ENCODE results near the gene BPIFA1. TPM values are rescaled to one million over a fixed set of nuclear protein-coding genes. Genes with fewer than 3 reads are reported as not detected.

Gene BPIFA1
- total RNA-seq, 4 donors from 2014 or later: not detected

DNA sequence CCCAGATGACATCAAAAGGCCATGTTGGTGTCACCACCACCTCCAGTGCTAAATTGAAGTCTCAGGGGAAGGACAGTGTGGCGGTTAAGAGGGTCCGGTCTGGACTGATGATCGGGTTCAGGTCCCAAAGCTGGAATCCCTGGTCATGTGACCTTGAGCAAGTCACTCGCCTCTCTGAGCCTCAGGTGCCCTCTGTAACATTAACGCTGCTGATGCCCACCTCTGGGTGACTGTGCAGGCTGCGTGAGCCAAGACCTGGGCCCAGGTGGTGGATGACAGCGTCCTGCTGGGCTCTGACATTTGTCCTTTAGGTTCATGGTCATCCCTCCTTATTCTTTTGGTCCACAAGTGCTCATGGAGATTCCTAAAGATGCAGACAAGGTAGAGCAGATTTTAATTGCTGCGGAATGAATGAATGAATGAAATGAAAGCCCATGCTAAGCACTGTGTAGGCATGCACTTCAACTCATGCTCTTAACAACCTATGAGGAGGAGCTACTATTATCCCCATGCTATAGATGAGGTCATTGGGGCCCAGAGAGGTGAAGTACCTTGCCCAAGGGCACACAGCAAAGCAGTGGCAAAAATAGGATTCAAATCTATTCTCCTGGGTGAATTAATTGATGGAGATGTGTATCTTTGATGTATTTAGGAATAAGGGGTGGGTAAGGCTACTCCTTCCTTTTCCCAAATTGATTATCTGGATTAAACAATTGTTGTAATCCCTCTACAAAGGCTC is 46.6 kb downstream of the BPIFA1 start:
- Histone ChIP-seq H3K4me3 (no peak overlapping the region), H3K36me3 (no peaks in the 10 kb centered on the region), H3K27me3 (no peaks in the 10 kb centered on the region), H3K27ac (no peak overlapping the region), H3K4me1 (peaks cover 0 to 15% (median 0%) of the 10 kb centered on the region in 4 donors), H3K9me3 (peaks cover 0 to under 1% (median 0%) of the 10 kb centered on the region in 4 donors)
- WGBS, 2 donors: 85 to 87% methylated on average over 8 of the region's 8 CpGs
- no peak for DNase-seq (ENCODE audit: low spot score in 2 of 2)
- TF ChIP-seq POLR2A (IDR thresholded peaks at IDR 0.05) (no peak), EP300 (IDR thresholded peaks at IDR 0.05) (no peak)
- TF ChIP-seq, protein P1, sequence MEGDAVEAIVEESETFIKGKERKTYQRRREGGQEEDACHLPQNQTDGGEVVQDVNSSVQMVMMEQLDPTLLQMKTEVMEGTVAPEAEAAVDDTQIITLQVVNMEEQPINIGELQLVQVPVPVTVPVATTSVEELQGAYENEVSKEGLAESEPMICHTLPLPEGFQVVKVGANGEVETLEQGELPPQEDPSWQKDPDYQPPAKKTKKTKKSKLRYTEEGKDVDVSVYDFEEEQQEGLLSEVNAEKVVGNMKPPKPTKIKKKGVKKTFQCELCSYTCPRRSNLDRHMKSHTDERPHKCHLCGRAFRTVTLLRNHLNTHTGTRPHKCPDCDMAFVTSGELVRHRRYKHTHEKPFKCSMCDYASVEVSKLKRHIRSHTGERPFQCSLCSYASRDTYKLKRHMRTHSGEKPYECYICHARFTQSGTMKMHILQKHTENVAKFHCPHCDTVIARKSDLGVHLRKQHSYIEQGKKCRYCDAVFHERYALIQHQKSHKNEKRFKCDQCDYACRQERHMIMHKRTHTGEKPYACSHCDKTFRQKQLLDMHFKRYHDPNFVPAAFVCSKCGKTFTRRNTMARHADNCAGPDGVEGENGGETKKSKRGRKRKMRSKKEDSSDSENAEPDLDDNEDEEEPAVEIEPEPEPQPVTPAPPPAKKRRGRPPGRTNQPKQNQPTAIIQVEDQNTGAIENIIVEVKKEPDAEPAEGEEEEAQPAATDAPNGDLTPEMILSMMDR (IDR thresholded peaks at IDR 0.05): no peak

DNA sequence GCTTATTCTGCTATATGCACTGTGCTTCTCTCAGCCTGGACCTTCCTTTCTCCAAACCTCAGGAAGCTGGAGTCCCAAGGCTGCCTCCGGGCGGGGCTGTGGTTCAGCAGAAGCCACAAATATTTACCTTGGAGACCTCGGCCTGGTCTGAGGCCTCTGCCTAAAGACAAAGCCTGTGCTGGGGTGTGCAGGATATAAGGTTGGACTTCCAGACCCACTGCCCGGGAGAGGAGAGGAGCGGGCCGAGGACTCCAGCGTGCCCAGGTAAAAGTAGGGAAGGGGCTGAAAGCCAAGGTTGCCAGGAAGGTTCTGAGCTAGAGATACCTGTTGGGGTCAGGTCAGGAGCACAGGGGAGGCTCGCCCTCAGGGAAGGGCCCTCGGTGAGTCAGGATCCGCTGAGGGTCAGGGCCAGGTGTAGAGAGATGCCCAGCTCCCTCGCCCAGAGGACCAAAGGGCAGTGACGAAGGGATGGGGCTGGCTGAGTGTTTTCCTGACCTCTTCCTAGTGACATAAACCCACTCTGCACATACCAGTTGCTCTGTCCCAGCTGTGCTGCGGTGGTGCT is 47.3 kb downstream of the BPIFA1 start, which contains the start of gene BPIFB1:
BPIFB1 (plus strand) TSS at position 224 of the 565 bp plus-strand sequence. CDS start 2,860 bp downstream, outside the sequence.
- H3K27me3 ChIP-seq: no peaks in the 10 kb centered on the region
- WGBS, 2 donors: 81 to 87% methylated on average over 12 to 13 of the region's 13 CpGs

DNA sequence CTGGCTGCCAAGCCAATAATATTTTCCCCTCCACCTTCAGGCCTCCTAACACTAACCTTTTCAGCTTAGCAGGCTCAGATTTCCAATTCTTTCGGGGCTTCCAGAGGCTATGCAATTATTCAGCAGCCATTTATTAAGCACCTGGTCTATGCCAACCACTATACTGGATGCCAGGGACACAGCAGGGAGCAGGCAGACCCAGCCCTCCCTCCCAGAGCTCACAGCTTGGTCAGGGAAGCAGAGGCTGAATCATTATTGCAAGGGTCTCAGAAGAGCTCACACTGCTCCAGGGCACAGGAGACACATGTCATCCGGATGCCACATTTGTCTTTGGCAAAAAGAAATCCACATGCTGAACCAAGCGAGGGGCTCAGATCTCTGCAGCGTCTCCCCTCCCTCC is 48.5 kb downstream of the BPIFA1 start:
- peaks cover 0 to 7% (median 0%) of the 10 kb centered on the region in 4 donors for H3K9me3 ChIP-seq
- WGBS, 2 donors: 78% methylated on average over 2 to 4 of the region's 4 CpGs
- H3K4me1 ChIP-seq: peaks cover 0 to 7% (median 0%) of the 10 kb centered on the region in 4 donors
- H3K4me3 ChIP-seq: no peak overlapping the region
- H3K36me3 ChIP-seq: no peaks in the 10 kb centered on the region
- no peaks in the 10 kb centered on the region for H3K27me3 ChIP-seq
- TF ChIP-seq, protein P1 (IDR thresholded peaks at IDR 0.05): no peak
- TF ChIP-seq POLR2A (IDR thresholded peaks at IDR 0.05): no peak
- no peak for TF ChIP-seq EP300 (IDR thresholded peaks at IDR 0.05)
- DNase-seq (ENCODE audit: low spot score in 2 of 2): no peak
- H3K27ac ChIP-seq: no peak overlapping the region

More for the DNA sequence above, 47.3 kb downstream of the BPIFA1 start, which contains the start of gene BPIFB1:
- H3K9me3 ChIP-seq: peaks cover 0 to 7% (median 0%) of the 10 kb centered on the region in 4 donors
- H3K36me3 ChIP-seq: no peaks in the 10 kb centered on the region
- DNase-seq (ENCODE audit: low spot score in 2 of 2): no peak
- H3K4me1 ChIP-seq: peaks cover 0 to 9% (median 0%) of the 10 kb centered on the region in 4 donors
- no peak within 1 kb of the TSS for H3K27ac ChIP-seq
- H3K4me3 ChIP-seq: no peak within 1 kb of the TSS
- TF ChIP-seq EP300 (IDR thresholded peaks at IDR 0.05) (no peak), POLR2A (IDR thresholded peaks at IDR 0.05) (no peak)

DNA sequence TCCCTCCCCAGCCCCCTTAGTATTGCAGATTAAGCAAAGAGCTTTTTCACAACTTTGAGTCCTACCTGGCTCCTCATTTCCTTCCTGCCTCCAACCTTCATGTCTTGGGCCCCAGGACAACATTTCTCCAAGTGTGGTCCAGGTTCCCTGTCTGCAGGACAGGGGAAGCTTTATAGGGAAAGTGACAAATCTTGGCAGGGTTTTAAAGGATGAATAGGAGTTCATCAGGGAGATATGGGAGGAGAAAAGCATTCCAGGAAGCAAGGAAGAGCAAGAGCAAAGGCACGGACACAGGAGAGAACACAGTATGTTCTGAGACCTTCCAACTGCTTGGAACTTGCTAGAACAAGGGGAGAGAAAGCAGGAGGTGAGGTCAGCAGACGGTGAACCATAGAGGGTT is 49.1 kb downstream of the BPIFA1 start:
- H3K4me1 ChIP-seq: peaks cover 0 to 7% (median 0%) of the 10 kb centered on the region in 4 donors
- DNase-seq (ENCODE audit: low spot score in 2 of 2): no peak
- no peak overlapping the region for H3K4me3 ChIP-seq
- TF ChIP-seq EP300 (IDR thresholded peaks at IDR 0.05) (no peak), POLR2A (IDR thresholded peaks at IDR 0.05) (no peak)
- TF ChIP-seq, protein P1 (IDR thresholded peaks at IDR 0.05): no peak
- no peaks in the 10 kb centered on the region for H3K27me3 ChIP-seq
- no peak overlapping the region for H3K27ac ChIP-seq
- H3K9me3 ChIP-seq: peaks cover 0 to 7% (median 0%) of the 10 kb centered on the region in 4 donors
- WGBS, 2 donors: 68 to 69% methylated on average over 2 of the region's 2 CpGs
- H3K36me3 ChIP-seq: no peaks in the 10 kb centered on the region

DNA sequence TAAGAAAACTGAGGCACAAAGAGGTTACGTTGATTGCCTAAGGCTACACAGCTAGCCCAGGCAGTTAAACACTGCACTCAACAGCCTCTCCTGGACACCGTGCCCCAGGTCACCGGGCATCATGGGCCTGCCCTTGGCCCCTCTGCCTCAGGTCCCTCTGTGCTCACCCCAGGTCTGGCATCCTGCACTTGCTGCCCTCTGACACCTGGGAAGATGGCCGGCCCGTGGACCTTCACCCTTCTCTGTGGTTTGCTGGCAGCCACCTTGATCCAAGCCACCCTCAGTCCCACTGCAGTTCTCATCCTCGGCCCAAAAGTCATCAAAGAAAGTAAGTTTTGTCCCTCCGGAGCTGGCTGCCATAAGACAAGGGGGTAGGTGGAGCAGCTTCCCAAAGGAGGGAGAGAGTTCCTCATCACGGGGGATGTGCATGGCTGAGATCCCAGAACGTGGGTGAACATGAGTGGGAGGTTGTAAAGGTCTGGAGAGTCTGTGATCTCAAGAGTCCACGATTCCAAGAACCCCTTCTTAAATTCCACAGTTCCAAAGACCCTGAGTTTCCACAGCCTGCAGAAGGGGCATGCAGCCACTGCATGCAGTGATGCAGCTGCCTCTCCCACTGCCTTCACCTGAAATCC is 50.2 kb downstream of the BPIFA1 start:
- Histone ChIP-seq H3K36me3 (no peaks in the 10 kb centered on the region), H3K4me3 (no peak overlapping the region), H3K27me3 (no peaks in the 10 kb centered on the region), H3K4me1 (peaks cover 0 to 7% (median 0%) of the 10 kb centered on the region in 4 donors), H3K9me3 (peaks cover 0 to 7% (median 0%) of the 10 kb centered on the region in 4 donors), H3K27ac (no peak overlapping the region)
- WGBS, 2 donors: 49 to 52% methylated on average over 10 of the region's 10 CpGs
- TF ChIP-seq EP300 (IDR thresholded peaks at IDR 0.05) (no peak), POLR2A (IDR thresholded peaks at IDR 0.05) (no peak)
- TF ChIP-seq, protein P1 (IDR thresholded peaks at IDR 0.05): no peak
- DNase-seq (ENCODE audit: low spot score in 2 of 2): no peak

Measured in tibial nerve (tissue), 4 donors.